Neural cell (in vitro differentiated cells): ENCODE data around the gene GNPDA2. TPM values are rescaled to one million over a fixed set of nuclear protein-coding genes. Genes with fewer than 3 reads are reported as not detected.

Experiments used
- H2AFZ ChIP-seq: fragments of 200-600, 300-800 bp; sonication (generic), shearing (Covaris generic); 2 replicates; pipeline ENCODE4 v1.6.0; 2014; ENCODE audit warnings: low read depth, mild to moderate bottlenecking, antibody characterized with exemption, low read length, moderate library complexity
- H3F3A ChIP-seq: fragments of 200-600 bp; shearing (Covaris generic); 2 replicates; pipeline ENCODE4 v1.6.1; 2016; ENCODE audit warnings: mild to moderate bottlenecking, moderate library complexity, mixed read lengths, antibody characterized with exemption, low read length; ENCODE audit not compliant: insufficient read depth, poor library complexity, severe bottlenecking
- H3K27ac ChIP-seq: fragments of 200-600, 300-800 bp; sonication (generic), shearing (Covaris generic); 2 replicates; pipeline ENCODE4 v1.5.1; 2014; ENCODE audit warnings: mild to moderate bottlenecking, low read length, moderate library complexity
- H3K27me3 ChIP-seq: fragments of 300-800, 200-600 bp; sonication (generic), shearing (Covaris generic); 2 replicates; pipeline ENCODE4 v1.6.0; 2014; ENCODE audit warnings: mild to moderate bottlenecking, low read depth, low read length, moderate library complexity; ENCODE audit not compliant: insufficient read depth
- H3K36me3 ChIP-seq: fragments of 300-800, 200-600 bp; sonication (generic), shearing (Covaris generic); 2 replicates; pipeline ENCODE4 v1.5.1; 2014; ENCODE audit warnings: mild to moderate bottlenecking, antibody characterized with exemption, low read length, moderate library complexity; ENCODE audit not compliant: insufficient read depth
- H3K4me2 ChIP-seq: fragments of 300-800, 200-600 bp; sonication (generic), shearing (Covaris generic); 2 replicates; pipeline ENCODE4 v1.6.0; 2014; ENCODE audit warnings: mild to moderate bottlenecking, low read length
- H3K4me3 ChIP-seq: fragments of 300-800, 200-600 bp; sonication (generic), shearing (Covaris generic); 2 replicates; pipeline ENCODE4 v1.5.1; 2014; ENCODE audit warnings: mild to moderate bottlenecking, low read length, moderate library complexity
- H3K79me2 ChIP-seq: fragments of 200-600 bp; shearing (Covaris generic); replicated peaks from 2 replicates; pipeline ENCODE4 v1.6.0; 2014; ENCODE audit warnings: mild to moderate bottlenecking, low read length, moderate library complexity; ENCODE audit not compliant: insufficient read depth
- H3K9ac ChIP-seq: fragments of 300-800, 200-600 bp; sonication (generic), shearing (Covaris generic); 2 replicates; pipeline ENCODE4 v1.6.1; 2016; ENCODE audit warnings: mild to moderate bottlenecking, low read length, mixed read lengths
- H3K9me2 ChIP-seq: fragments of 200-600 bp; shearing (Covaris generic); 2 replicates; pipeline ENCODE4 v1.6.1; 2016; ENCODE audit warnings: mild to moderate bottlenecking, low read length, mixed read lengths; ENCODE audit not compliant: insufficient read depth
- H3K9me3 ChIP-seq: fragments of 200-600, 300-800 bp; sonication (generic), shearing (Covaris generic); 2 replicates; pipeline ENCODE4 v1.6.1; 2016; ENCODE audit warnings: mild to moderate bottlenecking, mixed run types, low read length, moderate library complexity, mixed read lengths
- H4K20me1 ChIP-seq: fragments of 200-600 bp; shearing (Covaris generic); 2 replicates; pipeline ENCODE4 v1.6.1; 2016; ENCODE audit warnings: mild to moderate bottlenecking, mixed run types; ENCODE audit not compliant: insufficient read depth
- MXI1 ChIP-seq: fragments of 450-650 bp; conservative IDR thresholded peaks from 2 replicates; pipeline ENCODE4 v1.6.1; 2014; ENCODE audit warnings: antibody characterized with exemption, mild to moderate bottlenecking; ENCODE audit not compliant: poor library complexity, severe bottlenecking
- SMC3 ChIP-seq: fragments of 450-650 bp; conservative IDR thresholded peaks from 2 replicates; pipeline ENCODE4 v1.6.1; 2014; ENCODE audit warnings: antibody characterized with exemption, mild to moderate bottlenecking, moderate library complexity; ENCODE audit not compliant: poor library complexity
- polyA plus RNA-seq: library from polyadenylated mRNA; depleted of rRNA; stranded (reverse); fragments of >200 nt; gene quantifications from 2 replicates; pipeline ENCODE4 v1.2.3, GENCODE V29; 2014

The GNPDA2 gene
- polyA plus RNA-seq, 1 donor from 2014 or later = 40.7 TPM

GRCh38 chr4:44652002-44652401, 74.4 kb downstream of the GNPDA2 start:
- H4K20me1 ChIP-seq = no peaks in the 10 kb centered on the region
- H3K4me3 ChIP-seq = no peak overlapping the region
- no peak overlapping the region for H3K4me2 ChIP-seq
- no peak overlapping the region for H3K27ac ChIP-seq
- H2AFZ ChIP-seq = no peak overlapping the region
- H3K9me2 ChIP-seq = no peaks in the 10 kb centered on the region
- H3F3A ChIP-seq = no peaks in the 10 kb centered on the region
- TF ChIP-seq MXI1 (no peak), SMC3 (no peak)
- no peaks in the 10 kb centered on the region for H3K79me2 ChIP-seq
- H3K36me3 ChIP-seq = no peaks in the 10 kb centered on the region
- no peaks in the 10 kb centered on the region for H3K9me3 ChIP-seq
- no peak overlapping the region for H3K9ac ChIP-seq
- no peaks in the 10 kb centered on the region for H3K27me3 ChIP-seq

Other genes with a start within 250 kb of the GNPDA2 start
- gene YIPF7, start 74.9 kb downstream of the GNPDA2 start, polyA plus RNA-seq = 0.50 TPM in 1 of 2 replicates, not detected in the other
- 15.5 TPM in 2 replicates for gene GUF1, start 48.1 kb downstream of the GNPDA2 start, polyA plus RNA-seq